MCF 10A (cell line): ENCODE data around the gene HECTD1. TPM values are rescaled to one million over a fixed set of nuclear protein-coding genes. Genes with fewer than 3 reads are reported as not detected.

ENCODE experiments used
- BruUV-seq: library from RNA; stranded (reverse); fragments of 400-500 nt; replicated peaks from 2 replicates; lab custom pipeline; 2021; lab: Mats Ljungman, UMichigan
- CTCF ChIA-PET: fragments of 300-600 bp; sonication (Branson Sonifier 250); formaldehyde crosslinking; extraction: SDS; loops from one replicate; lab custom pipeline; 2021; ENCODE audit warnings: antibody characterized with exemption, inconsistent platforms; lab: Yijun Ruan, JAX
- POLR2A ChIA-PET: fragments of 300-600, 350-650 bp; sonication (Branson Sonifier 250); formaldehyde crosslinking; extraction: SDS; loops from one replicate; lab custom pipeline; 2020; ENCODE audit warnings: antibody characterized with exemption, inconsistent platforms; lab: Yijun Ruan, JAX
- DNase-seq: peaks from one replicate; pipeline ENCODE4 v3.0.0-alpha.2; 2018; ENCODE audit not compliant: unreplicated experiment
- H3K27ac Mint-ChIP-seq: one replicate; pipeline ENCODE4 v1.8.0; 2022; ENCODE audit warnings: mild to moderate bottlenecking, low read depth, mixed read lengths; ENCODE audit not compliant: unreplicated experiment
- H3K27me3 Mint-ChIP-seq: one replicate; pipeline ENCODE4 v1.8.0; 2022; ENCODE audit warnings: mixed read lengths; ENCODE audit not compliant: insufficient read depth, unreplicated experiment
- H3K36me3 Mint-ChIP-seq: one replicate; pipeline ENCODE4 v1.8.0; 2022; ENCODE audit warnings: mild to moderate bottlenecking, moderate library complexity, mixed read lengths; ENCODE audit not compliant: insufficient read depth, unreplicated experiment
- H3K4me1 Mint-ChIP-seq: one replicate; pipeline ENCODE4 v1.8.0; 2022; ENCODE audit warnings: mixed read lengths; ENCODE audit not compliant: insufficient read depth, unreplicated experiment
- H3K4me3 Mint-ChIP-seq: one replicate; pipeline ENCODE4 v1.8.0; 2022; ENCODE audit warnings: mild to moderate bottlenecking, moderate library complexity, mixed read lengths; ENCODE audit not compliant: unreplicated experiment
- H3K9me3 Mint-ChIP-seq: one replicate; pipeline ENCODE4 v1.8.0; 2022; ENCODE audit warnings: mixed read lengths; ENCODE audit not compliant: unreplicated experiment
- intact Hi-C: fragments of 100-400 bp; cut with micrococcal nuclease; formaldehyde crosslinking; loops from 2 replicates; pipeline ENCODE4 v1.14.1; 2022
- total RNA-seq: library from RNA; stranded (reverse); gene quantifications from 2 replicates; pipeline ENCODE4 v1.2.3, GENCODE V29; 2022
- TF ChIP-seq, protein P1 (sequence below): fragments of 200-600 bp; IDR thresholded peaks from one replicate; pipeline ENCODE4 v1.8.0; 2022; ENCODE audit warnings: antibody characterized with exemption, mild to moderate bottlenecking; ENCODE audit not compliant: unreplicated experiment

The HECTD1 gene
- total RNA-seq, 1 experiment from 2014 or later = 122 TPM

DNA sequence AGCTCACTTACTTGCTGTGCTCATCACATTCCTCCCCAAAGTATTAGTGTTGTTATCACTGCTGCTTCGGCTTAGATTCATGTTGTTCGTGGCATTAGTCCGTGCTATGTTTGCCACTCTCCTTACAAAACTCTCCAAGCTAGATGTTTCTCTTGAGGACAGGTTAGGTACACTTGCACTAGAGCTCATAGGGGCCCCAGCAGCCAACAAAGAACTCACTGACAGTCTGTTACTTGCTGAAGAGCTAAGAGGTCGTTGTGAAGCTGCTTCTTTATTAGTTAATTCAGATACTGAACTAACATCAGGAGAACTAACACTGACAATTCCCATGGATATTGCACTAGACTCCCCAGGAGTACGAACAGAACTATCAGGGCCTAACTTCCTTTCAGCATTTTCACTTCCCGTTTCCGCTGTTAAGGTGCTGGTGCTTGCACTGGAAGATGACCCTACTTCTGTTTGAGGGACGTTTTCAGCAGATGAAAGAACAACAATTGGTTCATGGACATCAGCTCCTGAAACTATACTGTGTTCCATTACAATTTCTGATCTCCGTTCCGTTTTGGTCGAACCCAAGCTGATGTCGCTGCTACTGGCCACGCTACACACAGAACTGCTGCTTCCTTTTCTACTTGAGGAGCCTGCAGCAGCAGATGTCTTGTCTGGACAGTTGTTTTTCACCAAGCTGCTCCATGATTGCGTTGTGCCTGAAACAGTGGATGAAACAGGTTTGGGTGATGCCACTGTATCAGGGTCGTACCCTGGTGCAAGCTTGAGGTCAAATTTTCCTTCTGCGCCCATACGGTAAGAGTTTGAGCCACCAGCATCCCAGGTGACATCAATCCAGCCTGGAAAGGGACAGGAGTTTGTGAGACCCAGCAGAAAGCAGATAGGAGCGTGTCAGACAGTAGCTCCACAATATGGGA is 78.7 kb downstream of the HECTD1 start:
- no peak for DNase-seq
- POLR2A ChIA-PET = interaction anchor here (0.7 to 1.2 kb wide), 3 partner anchors 11 to 30 kb away, joined by 3 to 4 read pairs (median 3); no protein-coding TSS in a partner anchor
- Mint-ChIP-seq H3K27ac (no peak overlapping the region), H3K4me3 (no peak overlapping the region), H3K4me1 (no peaks in the 10 kb centered on the region), H3K36me3 (peaks cover 80% of the 10 kb centered on the region), H3K9me3 (no peaks in the 10 kb centered on the region), H3K27me3 (no peaks in the 10 kb centered on the region)
- intact Hi-C loops = no loop called here
- CTCF ChIA-PET = interaction anchor here (0.5 to 2.4 kb wide), 5 partner anchors 12 to 151 kb away, joined by 3 to 12 read pairs (median 3); no protein-coding TSS in a partner anchor
- TF ChIP-seq, protein P1, sequence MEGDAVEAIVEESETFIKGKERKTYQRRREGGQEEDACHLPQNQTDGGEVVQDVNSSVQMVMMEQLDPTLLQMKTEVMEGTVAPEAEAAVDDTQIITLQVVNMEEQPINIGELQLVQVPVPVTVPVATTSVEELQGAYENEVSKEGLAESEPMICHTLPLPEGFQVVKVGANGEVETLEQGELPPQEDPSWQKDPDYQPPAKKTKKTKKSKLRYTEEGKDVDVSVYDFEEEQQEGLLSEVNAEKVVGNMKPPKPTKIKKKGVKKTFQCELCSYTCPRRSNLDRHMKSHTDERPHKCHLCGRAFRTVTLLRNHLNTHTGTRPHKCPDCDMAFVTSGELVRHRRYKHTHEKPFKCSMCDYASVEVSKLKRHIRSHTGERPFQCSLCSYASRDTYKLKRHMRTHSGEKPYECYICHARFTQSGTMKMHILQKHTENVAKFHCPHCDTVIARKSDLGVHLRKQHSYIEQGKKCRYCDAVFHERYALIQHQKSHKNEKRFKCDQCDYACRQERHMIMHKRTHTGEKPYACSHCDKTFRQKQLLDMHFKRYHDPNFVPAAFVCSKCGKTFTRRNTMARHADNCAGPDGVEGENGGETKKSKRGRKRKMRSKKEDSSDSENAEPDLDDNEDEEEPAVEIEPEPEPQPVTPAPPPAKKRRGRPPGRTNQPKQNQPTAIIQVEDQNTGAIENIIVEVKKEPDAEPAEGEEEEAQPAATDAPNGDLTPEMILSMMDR = no peak
- TSS peak; percentile 32 for BruUV-seq

- intact Hi-C loops = no loop called here
- no peak for DNase-seq
- Mint-ChIP-seq H3K27ac (no peak overlapping the region), H3K9me3 (no peaks in the 10 kb centered on the region), H3K4me1 (no peaks in the 10 kb centered on the region), H3K4me3 (no peak overlapping the region), H3K27me3 (no peaks in the 10 kb centered on the region), H3K36me3 (peaks cover 79% of the 10 kb centered on the region)
- ChIA-PET CTCF (interaction anchor here (2.4 kb wide), 1 partner anchor 11 kb away, joined by 12 read pairs; no protein-coding TSS in a partner anchor), POLR2A (interaction anchor here (0.7 to 0.9 kb wide), 2 partner anchors 21 to 31 kb away, joined by 4 read pairs; no protein-coding TSS in a partner anchor)
- TF ChIP-seq, protein P1 = no peak
- BruUV-seq = no TSS peak
These were observed 79.9 kb downstream of the HECTD1 start for GRCh38 chr14:31127690-31128089.

DNA sequence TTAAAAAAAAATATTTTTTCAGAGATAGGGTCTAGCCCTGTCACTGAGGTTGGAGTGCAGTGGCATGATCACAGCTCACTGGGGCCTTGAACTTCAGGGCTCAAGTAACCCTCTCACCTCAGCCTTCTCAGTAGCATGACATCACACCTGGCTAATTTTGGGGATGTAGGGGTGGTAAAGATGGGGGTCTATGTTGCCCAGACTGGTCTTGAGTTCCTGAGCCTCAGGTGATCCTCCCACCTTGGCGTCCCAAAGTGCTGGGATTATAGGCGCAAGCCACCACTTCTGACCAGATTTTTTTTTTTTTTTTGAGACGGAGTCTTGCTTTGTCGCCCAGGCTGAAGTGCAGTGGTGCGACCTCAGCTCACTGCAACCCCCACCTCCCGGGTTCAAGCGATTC is 80.9 kb downstream of the HECTD1 start:
- H3K4me3 Mint-ChIP-seq = no peak overlapping the region
- DNase-seq = no peak
- POLR2A ChIA-PET = interaction anchor here (1.1 kb wide), 1 partner anchor 80 kb away, joined by 3 read pairs; no protein-coding TSS in a partner anchor
- H3K4me1 Mint-ChIP-seq = no peaks in the 10 kb centered on the region
- no peaks in the 10 kb centered on the region for H3K9me3 Mint-ChIP-seq
- BruUV-seq = no TSS peak
- CTCF ChIA-PET = interaction anchor here (0.6 to 2.4 kb wide), 4 partner anchors 10 to 225 kb away, joined by 3 to 12 read pairs (median 4); no protein-coding TSS in a partner anchor
- no peaks in the 10 kb centered on the region for H3K27me3 Mint-ChIP-seq
- peaks cover 75% of the 10 kb centered on the region for H3K36me3 Mint-ChIP-seq
- no peak overlapping the region for H3K27ac Mint-ChIP-seq
- TF ChIP-seq, protein P1 = no peak
- intact Hi-C loops = no loop called here

DNA sequence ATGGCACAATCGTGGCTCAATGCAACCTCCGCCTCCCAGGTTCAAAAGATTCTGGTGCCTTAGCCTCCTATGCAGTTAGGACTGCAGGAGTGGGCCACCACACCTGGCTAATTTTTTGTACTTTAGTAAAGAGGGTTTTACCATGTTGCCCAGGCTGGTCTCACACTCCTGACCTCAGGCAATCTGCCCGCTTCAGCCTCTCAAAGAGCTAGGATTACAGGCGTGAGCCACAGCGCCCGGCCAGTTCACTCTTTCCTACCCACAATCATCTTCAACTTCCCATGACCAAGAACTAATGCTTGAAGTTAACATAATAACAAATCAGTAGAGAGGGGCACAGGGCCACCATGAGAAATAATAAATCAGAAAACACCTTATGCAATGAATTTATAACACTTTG is 82.4 kb downstream of the HECTD1 start:
- intact Hi-C loops = no loop called here
- BruUV-seq = no TSS peak
- Mint-ChIP-seq H3K27me3 (no peaks in the 10 kb centered on the region), H3K4me3 (no peak overlapping the region), H3K27ac (no peak overlapping the region), H3K36me3 (peaks cover 73% of the 10 kb centered on the region), H3K4me1 (no peaks in the 10 kb centered on the region), H3K9me3 (no peaks in the 10 kb centered on the region)
- ChIA-PET POLR2A (interaction anchor here (1.6 kb wide), 1 partner anchor 9 kb away, joined by 4 read pairs; no protein-coding TSS in a partner anchor), CTCF (no interaction called here)
- DNase-seq = no peak
- TF ChIP-seq, protein P1 = no peak
